Neural cell (in vitro differentiated cells): ENCODE measurements around the gene LPP.

Experiments
- CTCF ChIP-seq: fragments of 450-650 bp; IDR thresholded peaks from 2 replicates; pipeline ENCODE4 v1.5.1; 2014; ENCODE audit warnings: antibody characterized with exemption, mild to moderate bottlenecking, moderate library complexity; ENCODE audit not compliant: poor library complexity, severe bottlenecking
- EP300 ChIP-seq: fragments of 450-650 bp; conservative IDR thresholded peaks from 2 replicates; pipeline ENCODE4 v1.6.1; 2014; ENCODE audit warnings: antibody characterized with exemption, mild to moderate bottlenecking, moderate library complexity; ENCODE audit not compliant: poor library complexity, severe bottlenecking
- EZH2 ChIP-seq: fragments of 200-600, 300-800 bp; shearing (Covaris generic), sonication (generic); IDR thresholded peaks from 2 replicates; pipeline ENCODE4 v1.6.1; 2014; ENCODE audit warnings: antibody characterized with exemption, low read length, borderline replicate concordance, mild to moderate bottlenecking; ENCODE audit not compliant: insufficient read depth, poor library complexity, severe bottlenecking
- MXI1 ChIP-seq: fragments of 450-650 bp; conservative IDR thresholded peaks from 2 replicates; pipeline ENCODE4 v1.6.1; 2014; ENCODE audit warnings: antibody characterized with exemption, mild to moderate bottlenecking; ENCODE audit not compliant: poor library complexity, severe bottlenecking
- POLR2AphosphoS5 ChIP-seq: IDR thresholded peaks from 2 replicates; pipeline ENCODE4 v1.6.1; 2012
- RAD21 ChIP-seq: fragments of 450-650 bp; conservative IDR thresholded peaks from 2 replicates; pipeline ENCODE4 v1.6.1; 2014; ENCODE audit warnings: antibody characterized with exemption, mild to moderate bottlenecking, moderate library complexity
- REST ChIP-seq: IDR thresholded peaks from 2 replicates; pipeline ENCODE4 v1.6.1; 2012; ENCODE audit warnings: borderline replicate concordance
- TAF1 ChIP-seq: IDR thresholded peaks from 2 replicates; pipeline ENCODE4 v1.6.1; 2012; ENCODE audit warnings: low read depth

GRCh38 chr3:188673646-188674186 lies 519.8 kb downstream of the LPP start:
- TF ChIP-seq CTCF (no peak), POLR2AphosphoS5 (peak; percentile 29), EZH2 (no peak), MXI1 (no peak), RAD21 (no peak), REST (peak; percentile 66), TAF1 (no peak), EP300 (peak; percentile 42)
